GM19023 (cell line): ENCODE data around the gene RNF166.
A peak's percentile ranks its signal among the peaks of the same experiment; 100 is the strongest.

Experiments
- ATAC-seq: cut with Tn5 transposase; IDR thresholded peaks from one replicate; pipeline ENCODE4 v1.9.1; 2021; ENCODE audit warnings: mild to moderate bottlenecking, moderate library complexity; ENCODE audit not compliant: unreplicated experiment

RNF166 gene

DNA sequence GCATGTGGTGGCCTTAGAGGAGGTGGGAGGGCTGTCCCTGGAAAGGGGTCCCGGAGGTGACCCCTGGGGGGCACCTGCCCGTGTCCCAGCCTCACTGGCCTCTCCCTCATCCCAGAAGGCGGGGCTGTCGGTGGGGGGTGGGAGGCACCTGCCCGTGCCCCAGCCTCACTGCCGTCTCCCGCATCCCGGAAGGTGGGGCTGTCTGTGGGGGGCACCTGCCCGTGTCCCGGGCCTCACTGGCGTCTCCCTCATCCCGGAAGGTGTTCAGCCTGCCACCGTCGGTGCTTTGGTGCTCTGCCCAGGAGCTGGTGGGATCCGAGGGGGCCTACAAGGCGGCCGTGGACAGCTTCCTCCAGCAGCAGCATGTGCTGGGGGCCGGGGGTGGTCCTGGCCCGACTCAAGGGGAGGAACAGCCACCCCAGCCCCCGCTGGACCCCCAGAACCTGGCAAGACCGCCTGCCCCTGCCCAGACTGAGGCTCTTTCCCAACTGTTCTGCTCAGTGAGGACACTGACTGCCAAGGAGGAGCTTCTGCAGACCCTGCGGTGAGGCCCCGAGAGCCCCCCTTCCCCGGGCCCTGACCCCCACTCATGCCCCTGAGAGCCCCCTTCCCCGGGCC lies 6.3 kb upstream of the RNF166 start:
- ATAC-seq: no peak

DNA sequence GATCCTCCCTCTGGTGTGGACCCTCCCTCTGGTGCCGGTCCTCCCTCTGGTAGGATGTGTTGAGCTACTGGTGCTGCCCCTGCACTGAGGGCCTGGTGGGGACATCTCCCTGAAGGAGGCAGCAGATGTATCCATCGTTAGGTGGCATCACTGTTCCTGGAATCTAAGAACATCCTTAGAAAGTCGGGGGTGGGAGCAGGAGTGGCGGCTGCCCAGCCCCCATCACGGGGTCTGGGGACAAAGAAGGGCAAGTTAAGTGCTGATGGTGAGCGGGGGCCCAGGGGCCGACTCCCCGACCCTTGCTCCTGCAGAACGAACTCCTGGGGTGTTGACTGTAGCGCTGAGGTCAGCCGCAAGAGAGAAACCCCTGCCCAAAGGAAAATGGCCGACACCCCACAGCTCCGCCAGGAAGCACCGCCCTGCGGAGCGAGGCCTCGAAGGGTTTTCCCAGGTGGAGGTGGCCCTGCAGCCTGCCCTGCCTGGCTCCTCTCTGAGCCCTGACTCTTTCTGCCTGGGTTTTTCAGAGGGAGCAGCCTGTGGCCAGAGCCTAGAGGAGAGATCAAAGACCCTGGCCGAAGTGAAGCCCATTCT lies 5.6 kb upstream of the RNF166 start:
- ATAC-seq: no peak

DNA sequence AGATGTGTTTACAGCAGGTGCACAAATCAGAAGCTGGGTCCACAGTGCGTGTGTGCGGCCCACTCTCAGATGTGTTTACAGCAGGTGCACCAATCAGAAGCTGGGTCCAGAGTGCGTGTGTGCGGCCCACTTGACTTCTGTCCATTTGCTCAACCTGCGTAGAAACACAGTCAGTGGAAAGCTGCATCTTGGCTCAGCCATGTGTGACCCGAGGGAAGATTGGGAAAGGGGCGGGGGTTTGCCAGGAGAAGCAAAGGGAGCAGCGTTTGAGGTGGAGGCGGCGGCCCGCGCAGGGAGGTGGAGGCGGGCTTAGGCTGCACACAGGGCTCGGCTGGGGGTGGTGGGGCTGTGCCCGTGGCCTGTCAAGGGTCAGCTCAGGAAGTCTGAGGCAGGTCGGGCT lies 4.3 kb upstream of the RNF166 start:
- ATAC-seq: no peak

DNA sequence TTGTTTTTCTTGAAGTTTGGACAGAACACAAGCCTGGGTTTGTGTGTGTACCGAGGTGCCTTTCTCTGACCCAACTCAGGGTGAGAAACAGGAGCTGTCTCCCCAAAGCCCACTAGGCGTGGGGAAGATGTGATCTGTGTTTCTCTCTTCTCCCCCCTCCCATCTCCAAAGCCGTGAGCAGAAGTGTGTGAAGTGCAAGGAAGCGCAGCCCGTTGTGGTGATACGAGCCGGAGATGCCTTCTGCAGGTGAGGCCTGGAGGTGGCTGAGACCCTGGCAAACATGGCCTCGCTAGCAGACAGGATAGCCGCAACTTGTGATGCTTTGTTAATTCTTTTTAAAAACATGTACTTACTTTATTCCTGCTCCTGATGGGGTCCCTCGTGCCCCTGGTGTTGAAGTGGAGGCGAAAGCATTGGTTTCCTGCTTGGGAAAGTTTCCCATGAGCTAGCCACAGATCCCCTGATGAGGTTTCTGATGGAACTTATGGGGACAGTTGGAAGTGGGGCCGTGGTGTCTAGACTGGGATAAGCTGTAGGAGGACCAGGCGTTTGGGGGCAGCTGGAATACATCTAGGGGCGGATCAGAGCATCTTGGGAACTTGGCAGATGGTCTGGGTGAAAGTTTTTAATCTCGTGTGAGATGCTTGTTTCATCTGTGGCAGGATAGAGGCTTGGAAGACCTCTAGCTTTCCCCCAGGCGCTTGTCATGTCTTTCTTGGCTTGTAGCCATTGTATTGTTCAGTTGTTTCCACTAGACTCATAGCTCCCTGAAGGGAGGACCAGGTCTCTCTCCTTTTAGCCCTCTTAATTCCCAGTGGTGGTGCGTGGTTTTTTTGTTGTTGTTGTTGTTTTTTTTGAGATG lies 988 bp upstream of the RNF166 start:
- ATAC-seq: no peak

DNA sequence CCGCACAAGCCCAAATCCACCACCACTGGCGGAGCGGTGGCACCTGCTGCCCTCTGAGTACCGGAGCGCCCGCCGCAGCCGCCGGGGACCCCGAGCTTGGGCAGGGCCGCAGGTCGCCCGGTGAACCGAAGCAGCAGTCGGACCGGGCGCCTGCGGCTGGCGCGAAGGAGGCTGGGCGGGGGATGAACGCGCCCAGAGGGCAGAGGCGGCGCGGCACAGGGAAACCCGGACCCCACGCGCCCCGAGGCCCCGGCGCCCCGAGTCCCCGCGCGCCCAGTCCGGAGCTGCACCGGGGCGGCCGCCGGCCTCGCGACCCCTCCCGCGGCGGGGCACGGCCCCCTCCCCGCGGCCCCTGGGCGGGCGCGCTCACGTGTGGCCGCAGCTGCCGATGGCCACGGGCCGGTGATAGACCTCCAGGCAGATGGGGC lies 393 bp downstream of the RNF166 start:
- ATAC-seq: peak; percentile 14

DNA sequence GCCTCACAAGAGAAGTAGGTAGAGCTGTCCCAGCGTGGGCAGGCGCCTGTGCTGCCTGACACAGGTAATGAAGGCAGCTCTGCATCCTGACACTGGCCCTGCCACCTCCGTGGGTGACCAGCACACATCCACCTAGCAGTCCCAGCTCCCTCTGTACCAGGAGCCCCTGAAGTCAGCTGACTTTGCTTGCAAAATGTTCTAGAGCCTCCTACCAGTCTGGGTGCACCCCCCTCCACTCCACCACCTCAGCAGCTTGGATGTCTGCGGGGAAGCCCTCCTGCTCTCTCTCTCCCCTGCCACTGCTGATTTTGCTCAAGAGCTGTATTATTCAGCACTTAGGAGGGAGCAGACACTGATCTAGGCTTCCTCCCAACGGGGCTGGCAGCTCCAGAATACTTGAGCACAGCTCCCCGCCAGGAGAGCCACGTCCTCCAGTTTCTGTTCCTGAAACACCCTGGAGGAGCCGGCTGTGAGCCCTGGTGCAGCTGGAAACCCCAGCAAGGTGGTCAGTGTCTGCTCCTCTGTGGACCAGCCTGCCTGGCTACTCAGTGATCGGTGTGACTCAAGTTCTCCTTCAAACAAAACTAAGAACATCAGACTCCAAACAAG lies 1.0 kb downstream of the RNF166 start:
- ATAC-seq: no peak

DNA sequence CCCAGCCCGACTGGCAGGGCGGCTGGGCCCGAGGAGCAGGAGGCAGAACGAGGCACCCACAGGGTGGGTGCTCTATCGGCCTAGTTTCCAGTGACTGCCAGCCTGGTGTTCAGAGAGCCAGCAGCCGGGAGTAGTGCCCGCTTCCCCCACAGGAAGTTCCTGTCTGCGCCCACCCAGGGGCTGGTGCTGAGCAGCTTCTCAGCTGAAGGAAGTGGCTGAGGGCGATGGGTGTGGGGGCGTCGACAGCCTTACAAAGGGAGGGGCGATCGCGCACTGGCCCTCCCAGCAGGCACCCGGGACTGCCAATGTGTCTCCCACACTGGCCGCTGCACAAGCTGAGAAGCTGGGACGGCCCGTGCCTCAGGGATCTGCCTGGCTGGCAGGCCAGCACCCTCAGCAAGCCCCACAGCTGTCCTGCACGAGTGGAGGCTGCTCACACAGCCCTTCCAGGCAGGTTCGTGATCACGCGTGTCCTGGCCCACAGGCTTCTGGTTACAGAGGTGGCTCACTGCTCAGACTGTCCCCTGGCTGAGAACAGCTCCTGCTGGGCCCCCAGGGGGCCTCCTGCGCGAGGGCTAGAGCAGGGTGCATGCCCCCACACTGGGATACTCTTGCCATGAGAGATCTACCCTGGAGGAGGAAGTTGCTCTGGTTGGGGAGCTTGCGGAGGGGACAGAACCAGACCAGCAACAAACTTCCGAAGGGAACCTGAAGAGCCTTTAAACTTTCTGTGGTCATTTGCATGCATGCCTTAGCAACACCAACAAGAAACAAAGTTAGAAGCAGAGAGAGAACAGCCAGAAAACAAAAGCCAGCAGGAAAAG lies 2.5 kb downstream of the RNF166 start:
- ATAC-seq: no peak

DNA sequence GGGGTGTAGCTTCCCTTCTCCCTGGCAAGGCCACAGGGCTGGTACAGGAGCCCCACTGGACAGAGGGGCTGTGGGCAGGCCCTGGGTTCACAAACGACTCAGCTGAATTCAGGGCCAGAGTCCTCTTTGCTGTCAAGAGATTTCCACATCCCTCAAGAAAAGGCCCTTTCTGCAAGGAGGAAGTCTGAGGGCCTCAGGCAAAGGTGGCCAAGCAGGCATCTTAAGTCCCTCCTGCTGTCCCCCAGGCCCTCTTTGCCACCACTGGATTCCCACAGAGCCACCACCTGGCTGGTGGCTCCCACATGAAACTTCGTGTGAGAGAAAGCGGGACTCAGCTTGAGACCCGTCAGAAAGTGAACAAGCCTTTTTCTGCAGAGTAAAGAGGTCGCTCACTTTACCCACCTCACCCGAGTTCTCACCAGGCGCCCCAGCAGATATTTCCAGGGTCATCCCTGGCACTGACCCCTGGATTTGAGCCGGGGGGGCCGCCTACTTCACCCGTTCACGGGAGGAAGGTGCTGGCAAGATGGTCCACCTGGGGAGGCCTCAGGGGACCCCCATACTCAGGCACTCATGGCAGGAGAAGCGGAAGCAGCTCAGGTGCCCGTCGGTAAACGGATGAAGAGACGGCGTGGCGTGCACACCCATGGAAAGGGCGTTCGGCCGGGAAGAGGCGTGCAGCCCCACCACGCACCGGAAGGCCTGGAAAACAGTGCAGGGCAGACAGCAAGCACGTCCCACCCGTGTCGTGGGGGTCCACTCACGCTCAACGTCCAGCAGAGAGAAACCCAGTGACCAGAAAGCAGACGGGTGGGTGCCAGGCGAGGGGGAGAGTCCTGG lies 3.6 kb downstream of the RNF166 start:
- no peak for ATAC-seq

DNA sequence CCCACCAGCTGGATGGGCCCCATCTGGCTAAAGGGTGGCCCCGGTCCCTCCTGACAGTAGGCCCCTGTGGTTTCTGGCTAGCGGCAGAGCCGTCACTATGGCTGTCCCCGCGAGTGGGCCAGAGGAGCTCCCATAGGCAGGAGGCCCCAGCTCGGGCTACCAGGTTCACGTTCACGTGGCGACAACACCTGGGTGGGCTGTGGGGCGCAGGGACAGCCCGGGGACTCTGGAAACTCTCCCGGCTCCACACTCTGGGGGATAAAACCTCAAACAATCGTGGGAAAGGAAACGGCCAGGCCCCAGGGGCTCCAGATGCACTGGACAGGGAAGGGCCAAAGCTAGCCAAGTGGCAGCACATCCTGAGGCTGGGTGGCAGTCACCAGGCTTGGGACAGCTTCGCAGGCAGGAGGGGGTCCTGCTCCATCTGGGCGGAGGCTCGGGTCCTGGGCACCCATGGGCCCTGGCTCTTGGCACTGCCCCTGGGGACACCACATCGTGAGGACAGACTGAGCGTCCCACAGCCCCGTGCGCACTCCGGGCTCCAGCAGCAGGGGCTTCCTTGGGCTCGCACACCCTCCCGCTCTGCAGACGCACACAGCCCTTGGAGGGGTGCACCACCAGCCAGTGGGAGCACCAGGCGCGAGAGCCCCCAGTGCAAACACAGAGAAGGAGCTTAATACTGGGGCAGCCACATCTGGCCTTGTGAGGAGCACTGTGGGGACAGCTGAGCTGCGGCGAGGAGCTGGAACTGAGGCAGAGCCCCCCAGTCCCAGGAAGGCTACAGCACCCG lies 4.4 kb downstream of the RNF166 start:
- no peak for ATAC-seq

DNA sequence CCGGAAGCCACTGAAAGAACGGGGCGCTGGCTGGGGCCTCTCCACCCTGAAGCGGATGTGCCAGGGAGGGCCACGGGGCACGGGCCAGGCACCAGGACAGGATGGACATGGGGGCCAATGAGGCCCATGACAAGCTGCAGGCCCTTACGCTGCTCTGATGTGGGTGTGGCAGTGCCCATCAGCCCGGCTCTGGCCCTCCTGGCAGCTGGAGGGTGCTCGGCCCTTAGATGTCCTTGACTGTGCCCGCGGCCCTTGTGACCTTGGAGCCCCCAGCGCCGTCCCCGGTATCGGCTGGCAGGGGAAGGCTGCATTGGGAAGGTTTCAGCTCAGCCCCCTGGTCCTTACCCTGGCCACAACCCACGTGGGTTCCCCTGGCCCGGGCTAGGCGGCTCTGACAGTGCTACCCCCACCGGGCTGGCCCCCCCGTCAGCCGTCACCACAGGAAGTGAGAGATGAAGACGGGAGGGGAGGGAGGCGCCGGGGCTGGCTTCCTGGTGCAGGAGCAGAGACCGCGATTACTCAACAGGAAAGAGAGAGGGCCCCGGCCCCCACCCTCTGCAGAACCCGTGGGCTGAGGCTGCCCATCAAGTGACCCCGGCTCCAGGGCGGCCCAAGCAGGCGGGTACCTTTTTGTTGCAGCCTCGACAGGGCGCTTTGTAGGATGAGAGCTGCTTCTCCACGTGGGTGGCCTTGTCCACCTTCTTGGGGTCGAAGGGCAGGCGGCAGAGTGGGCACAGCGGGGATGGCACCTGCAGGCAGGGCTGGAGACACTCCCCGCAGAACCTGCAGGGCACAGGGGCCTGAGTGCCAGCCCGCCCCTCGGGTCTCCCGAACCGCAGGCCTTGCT lies 5.3 kb downstream of the RNF166 start:
- ATAC-seq: peak; percentile 70

DNA sequence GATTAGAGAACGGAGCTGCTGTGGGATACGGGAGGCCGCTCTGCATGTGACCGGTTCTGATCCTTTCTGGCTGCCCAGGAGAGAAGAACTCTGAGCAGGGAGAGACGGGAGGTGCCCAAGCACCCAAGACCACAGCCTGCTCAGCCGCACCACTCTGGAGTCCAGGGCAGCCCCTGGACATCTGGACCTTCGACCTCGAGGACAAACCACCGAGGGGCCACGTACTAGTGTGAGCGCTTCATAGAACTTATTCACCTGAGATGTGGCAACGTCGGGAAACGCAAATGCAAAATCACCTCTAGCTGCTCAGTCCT lies 5.9 kb downstream of the RNF166 start:
- ATAC-seq: no peak

DNA sequence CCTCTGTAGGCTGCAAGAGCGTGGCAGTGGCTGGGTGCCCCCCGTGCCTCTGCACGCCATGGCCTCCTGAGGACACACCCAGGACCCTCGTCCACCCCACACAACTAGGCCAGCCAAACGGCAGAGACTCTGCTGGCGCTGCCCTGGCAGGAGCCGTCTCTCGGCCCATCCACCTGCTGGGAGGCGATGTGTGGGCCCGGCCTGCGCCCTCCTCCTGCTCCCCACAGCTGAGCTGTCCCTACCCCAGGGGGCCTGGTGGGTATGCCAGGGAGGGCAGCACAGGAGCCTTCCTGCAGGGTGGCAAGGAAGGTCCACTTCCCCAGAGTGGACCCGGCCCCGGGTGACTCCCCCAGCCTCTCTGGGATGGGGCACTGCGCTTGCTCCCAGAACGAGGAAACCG lies 7.0 kb downstream of the RNF166 start:
- ATAC-seq: no peak

DNA sequence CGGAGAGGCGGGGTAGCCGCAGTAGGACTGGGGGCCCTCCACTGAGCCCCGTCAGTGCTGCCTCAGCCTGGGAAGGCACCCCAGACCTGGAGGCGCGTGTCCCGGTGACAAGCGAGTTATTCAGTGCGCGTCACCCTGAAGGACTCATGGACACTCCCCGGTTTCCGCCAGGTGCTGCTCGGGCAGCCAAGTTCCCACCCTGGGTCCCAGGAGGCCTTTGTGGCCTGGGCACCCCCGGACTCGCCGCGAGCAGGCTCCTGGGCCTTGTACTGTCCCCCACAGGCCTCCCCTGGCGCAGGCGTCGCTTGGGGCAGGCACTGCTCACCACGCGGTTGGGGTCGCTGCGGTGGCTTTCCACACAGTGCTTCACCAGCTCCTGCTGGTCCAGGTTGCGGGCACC lies 7.6 kb downstream of the RNF166 start:
- ATAC-seq: no peak

DNA sequence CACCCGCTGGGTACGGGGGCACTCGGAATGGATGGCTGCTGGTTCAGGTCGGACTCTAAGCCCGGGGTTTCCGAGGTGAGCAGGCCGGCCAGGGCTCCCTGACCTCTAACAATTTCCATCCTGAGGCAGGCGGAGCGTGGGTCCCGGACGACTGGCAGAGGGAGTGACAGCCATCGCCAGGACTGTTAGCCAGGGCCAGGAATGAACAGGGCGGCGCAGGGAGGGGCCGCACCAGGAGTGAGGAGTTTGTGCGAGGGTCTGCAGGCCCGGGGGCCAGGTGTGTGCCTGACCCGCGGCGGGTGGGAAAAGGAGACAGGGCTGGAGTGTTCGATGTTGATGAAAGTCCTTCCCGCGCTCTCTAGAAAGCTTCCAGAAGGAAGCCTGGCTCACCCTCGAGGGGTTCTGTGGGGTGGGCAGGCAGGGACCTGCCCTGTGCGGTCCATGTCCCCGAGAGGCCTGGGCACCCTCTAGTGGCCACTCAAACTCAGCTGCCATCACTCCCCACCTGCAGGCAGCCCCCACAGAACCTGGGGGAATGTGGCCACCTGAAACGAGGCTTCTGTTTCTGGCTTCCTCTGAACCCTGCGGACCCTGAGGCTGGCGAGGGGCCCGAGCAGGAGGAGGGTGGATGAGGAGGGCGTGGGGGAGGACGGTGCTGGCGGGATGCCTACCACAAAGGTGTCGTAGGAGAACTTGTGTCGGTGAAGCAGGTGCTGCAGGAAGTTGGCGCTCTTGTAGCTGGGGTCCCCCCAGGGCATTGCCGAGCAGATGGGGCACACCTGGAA lies 8.2 kb downstream of the RNF166 start:
- ATAC-seq: no peak

DNA sequence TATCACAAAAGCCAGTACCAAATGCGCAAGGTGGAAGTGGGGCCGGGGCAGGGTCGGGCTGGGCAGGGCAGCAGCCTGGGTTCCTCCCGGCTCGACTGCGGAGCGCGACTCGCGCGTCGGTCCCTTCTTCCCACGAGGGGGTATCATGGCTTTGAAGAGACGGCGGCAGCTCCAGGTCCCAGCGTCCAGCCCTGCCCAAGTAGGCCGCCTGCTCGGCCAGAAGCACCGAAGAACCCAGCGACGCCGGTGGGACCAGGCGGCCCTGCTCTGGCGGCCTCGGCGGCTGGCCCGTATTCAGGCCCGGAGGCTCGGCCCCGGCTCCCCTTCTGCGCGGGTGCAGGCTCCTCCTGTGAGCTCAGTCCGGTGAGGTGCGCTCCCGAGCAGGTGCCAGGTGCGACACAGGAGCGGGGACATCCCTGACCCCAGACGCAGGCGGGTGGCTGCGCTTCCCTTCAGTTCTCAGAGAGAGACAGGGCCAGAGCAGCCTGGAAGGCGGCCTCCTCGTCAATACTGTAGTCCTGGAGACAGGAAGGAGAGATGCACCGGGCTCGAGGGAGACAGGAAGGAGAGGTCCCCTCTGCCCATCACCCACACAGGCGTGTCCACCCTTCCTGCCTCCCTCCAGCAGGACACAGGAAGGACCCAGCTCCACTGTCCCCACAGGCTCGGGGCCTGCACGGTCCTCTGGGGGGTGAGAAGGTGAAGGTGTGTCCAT lies 8.9 kb downstream of the RNF166 start:
- ATAC-seq: no peak

DNA sequence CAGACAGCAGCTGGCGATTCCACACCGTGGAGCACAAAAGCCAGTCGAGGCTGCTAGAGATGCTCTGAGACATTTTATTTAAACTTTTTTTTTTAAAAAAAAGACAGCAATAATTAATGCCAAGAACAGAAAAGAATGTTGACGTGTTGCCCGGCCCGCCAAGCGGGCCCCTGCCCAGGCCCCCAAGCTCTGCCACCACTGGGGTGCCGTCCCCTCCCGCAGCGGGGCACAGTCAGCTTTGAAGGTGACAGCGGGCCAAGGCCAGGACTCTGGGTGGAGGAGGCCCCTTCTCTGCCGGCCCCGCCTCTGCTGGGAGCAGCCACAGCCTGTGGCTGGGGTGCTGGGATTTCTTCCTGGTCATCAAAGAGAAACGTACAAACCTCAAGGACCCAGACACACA lies 9.8 kb downstream of the RNF166 start:
- no peak for ATAC-seq

DNA sequence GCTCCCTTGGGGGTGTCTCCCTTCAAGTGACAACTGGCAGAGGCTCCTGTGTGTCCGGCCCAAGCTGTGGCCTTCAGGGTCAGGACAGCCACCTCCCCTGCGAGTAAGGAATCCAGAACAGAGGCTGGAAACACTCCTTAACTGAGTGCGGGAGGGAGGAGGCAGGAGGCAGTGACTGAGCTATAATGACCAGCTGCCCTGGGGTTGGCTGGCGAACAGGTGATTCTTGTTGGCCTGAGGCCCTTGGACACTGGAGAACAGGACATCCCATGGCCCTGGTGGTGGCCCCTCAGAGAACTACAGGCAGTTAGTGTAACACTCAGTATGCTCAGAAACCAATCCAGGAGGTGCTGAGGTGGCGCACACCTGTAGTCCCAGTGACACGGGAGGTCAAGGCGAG lies 10.5 kb downstream of the RNF166 start:
- no peak for ATAC-seq
